HG03103 (cell line): ENCODE data around the gene PLK2.

Source experiments
- ATAC-seq: cut with Tn5 transposase; IDR thresholded peaks from one replicate; pipeline ENCODE4 v1.9.1; 2021; ENCODE audit warnings: low read depth; ENCODE audit not compliant: unreplicated experiment

PLK2 gene

DNA sequence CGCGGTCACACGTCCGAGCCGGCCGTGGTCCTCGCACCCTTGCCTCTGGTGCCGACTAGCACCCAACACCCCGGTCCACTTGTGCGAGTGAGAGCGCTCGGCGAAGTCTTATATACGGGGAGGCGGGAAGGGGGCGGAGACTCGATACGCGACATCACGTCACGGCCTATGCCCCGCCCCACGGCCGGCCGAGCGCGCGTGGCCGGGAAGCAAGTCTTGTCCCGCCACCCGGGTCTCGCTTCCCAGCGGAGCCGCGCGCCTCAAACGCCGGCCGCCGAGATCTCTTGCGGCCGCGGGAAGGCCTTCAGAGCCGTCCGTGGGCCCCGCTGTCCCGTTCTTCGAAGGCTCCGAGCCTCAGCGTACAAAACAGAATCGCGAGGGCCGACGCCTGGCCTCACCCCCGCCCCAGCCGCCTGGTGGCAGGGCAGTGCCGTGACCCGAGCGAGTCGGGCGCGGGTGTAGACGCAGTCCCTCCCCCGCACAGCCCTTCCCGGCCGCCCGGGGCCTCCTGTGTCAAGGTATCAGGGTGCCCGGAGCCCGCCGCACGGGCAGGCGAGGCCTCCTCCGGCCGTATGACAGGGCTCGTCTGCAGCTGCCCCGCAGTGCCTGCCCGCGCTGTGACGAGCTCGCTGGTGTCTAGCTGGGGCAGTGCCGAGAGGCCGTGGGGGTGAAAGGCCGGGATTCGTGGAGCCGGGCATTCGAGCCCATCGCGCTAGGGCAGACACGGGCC, at the start of gene PLK2:
TSS of gene PLK2 (minus strand) at position 85 of the 730 bp plus-strand sequence. CDS start 127 bp downstream, outside the sequence.
- ATAC-seq, result peak; percentile 57

DNA sequence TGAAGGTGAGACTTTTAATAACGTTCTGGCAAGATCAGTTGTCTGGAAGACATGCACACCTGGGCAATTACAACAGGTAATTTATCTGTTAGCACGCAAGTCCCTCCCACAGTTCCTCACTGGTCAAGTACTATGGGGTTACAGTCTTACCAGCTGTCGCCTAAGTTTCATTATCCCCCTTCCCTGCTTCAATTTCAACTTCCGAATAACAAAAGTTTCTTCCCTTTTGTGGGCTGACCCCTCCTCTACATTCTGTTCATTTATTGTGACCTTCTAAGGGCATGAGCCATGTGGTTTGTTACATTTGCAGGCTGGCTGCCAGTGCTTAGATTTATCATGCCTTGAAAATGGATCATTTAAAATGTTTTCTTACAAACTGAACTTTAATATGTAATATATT, 47.8 kb upstream of the PLK2 start:
- ATAC-seq, result no peak

DNA sequence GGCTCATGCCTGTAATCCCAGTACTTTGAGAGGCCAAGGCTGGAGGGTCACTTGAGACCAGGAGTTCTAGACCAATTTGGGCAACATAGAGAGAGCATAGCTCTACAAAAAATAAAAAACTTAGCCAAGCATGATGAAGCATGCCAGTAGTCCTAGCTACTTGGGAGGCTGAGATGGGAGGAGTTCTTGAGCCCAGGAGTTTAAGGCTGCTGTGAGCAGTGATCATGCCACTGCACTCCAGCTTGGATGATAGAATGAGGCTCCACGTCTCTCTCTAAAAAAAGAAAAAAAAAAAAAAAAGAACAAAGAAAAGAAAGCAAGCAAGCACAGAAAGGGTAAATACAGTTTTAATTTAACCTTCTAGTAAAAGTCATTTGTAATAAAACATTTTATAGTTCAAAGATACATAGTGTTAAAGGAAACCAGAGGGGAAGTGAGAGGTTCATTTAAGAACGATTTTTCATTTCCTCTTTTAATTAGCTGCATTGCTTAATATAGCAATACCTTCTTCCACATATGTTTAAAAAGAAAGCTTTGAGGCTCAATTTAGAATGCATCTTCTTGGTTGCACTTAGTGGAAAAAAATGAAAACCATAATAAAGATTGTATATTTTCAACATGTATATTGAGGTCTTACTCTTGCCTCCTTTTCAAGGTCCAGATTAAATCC, 46.2 kb upstream of the PLK2 start:
- ATAC-seq, result peak; percentile 69

DNA sequence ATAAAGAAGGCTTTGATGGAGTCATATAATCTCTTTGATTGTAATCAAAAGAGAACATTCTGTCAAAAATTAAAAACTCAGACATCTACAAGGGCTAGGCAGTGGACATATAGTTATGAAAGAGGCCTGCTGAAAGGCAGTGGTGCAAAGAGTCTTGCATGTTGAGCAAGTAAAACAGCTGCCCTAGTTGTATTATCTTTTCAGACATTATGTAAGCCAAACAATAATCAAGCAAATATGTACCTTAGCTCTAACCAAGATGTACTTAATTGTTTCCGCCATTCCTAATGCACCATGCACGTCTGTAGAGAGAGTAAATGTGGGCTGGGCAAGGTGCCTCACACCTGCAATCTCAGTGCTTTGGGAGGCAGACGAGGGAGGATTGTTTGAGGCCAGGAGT, 45.6 kb upstream of the PLK2 start:
- no peak for ATAC-seq

DNA sequence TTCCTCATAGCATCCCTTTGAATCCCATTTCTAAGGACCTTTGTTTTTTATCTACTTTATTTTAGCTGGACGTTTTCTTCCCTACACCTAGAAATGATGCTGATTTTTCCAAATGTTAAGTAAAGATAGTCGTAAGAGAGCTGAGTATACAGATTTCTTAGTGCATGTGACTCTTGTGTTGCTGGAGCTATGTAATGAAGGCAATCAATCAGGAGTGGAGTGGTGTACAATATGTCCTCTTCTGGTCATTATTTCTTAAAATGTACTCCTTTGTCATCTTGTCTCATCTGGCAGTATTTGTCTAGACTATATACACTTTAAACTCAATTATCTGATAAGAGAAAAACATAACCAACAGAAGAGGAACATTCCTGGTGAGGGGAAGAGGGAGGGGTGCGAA, 44.9 kb upstream of the PLK2 start:
- ATAC-seq, result no peak

DNA sequence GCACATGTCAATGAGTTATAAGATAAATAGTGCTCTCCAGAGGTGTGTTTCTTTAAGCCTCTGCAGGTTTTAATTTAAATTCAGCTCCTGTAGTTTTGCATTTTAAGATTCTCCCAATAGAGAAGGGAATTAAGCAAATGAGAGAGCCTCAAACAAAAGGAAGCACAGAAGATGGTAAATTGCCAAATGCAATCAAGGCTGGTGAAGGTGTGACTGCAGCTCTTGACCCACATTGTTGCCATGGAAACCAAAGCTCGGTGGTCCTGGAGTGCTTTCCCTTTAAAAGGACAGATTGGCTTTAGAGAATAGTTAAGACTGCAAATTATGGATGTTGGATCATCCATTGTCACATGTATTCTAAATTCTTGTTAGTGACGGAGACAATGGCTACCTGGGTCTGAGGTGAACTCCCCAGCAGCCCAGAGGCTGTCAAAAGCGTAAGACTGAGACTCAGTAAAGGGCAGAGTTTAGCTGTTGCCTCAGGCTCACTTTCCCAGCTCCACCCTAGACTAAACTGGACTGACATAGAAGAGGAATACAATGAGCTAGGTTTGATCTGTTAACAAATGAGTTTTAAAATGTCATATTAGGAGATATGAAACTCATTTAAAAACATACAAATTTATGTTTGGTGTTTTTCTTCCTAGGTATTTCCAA, 43.6 kb upstream of the PLK2 start:
- no peak for ATAC-seq

DNA sequence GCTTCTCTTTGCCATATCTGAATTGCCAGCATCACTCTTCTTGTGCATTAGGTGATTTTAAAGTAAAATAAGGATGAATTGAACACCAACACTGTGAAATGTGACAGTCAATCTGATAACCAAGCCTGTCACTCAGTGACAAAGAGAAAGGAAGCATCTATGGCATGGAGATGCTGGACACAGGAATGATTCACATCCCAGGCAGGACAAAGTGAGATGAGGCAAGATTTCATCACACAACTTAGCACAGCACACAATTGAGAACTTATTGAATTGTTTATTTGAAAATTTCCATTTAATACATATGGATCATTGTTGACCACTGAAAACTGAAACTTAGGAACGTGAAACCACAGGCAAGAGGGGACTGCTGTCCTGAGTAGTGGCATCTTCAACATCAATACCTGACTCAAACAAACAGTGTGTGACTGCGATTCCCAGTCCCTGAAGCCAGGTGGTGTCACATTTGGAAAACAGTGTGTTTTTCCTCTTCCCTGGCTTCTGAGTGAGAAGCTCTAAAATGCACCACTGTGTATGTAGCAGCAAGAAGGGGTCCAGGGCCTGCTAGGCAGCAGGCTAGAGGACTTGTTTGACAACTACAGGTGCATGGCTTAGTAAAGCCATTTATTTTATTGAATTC, 42.0 kb upstream of the PLK2 start:
- no peak for ATAC-seq

DNA sequence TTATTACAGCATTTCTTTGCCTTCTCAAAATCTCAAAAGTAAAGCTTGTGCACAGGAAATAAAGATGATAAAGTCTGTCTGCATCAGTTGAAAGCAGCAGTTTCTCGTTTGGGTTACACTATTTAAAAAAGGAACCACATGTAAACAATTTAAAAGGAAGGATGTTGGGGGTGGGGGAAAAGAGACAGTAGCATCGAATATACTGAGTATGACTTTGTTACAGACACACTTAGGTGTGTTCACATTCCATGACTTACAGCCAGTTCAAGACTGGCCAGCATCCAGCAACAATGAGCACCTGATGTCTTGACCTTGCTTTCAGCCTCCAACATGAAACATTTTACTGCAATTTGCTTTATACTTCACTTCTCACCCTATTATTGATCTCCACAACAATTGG, 40.1 kb upstream of the PLK2 start:
- no peak for ATAC-seq

DNA sequence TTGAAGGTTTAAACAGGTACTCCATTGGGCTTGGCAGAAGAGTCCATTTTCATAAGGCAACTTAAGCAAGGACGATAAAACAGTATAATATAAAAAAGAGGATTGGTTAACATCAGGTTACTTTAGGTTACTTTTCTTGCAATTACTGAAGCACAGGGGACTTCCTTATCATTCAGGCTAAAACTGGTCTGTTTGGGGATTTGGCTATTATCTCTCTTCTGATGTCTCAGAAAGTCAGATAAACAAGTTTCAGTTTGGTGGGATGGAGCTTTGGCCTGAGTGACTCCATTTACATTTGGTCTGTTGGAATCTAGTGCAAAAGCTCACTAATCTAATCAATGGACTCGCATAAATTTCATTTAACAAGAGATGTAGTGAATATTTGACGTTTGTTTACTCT, 39.3 kb upstream of the PLK2 start:
- ATAC-seq, result no peak

DNA sequence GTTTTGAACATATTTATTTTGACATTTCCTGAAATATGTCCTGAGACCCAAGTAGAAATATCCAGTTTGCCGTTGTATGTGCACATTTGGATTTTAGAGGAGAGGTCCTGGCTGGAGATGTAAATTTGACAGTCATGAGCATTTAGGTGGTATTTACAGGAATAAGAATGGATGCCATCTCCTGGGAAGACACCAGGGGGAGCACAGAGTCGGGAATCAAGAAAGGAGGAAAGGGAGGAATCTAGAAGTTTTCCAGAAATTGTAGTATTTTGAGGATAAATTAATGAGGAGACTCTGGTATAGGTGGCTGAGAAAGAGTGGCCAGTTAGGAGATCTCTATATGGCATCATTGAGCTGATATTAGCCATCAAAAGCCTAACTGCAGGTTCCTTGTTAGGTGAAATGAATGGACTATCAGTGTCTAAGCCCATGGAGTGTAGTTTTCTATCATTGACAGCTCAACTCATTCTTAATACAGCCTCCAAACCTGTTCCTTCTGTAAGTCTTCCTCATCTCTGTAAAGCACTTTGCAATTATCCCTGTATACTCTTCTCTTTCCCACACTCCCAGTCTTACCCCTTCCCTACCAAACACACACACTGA, 38.6 kb upstream of the PLK2 start:
- ATAC-seq, result no peak

DNA sequence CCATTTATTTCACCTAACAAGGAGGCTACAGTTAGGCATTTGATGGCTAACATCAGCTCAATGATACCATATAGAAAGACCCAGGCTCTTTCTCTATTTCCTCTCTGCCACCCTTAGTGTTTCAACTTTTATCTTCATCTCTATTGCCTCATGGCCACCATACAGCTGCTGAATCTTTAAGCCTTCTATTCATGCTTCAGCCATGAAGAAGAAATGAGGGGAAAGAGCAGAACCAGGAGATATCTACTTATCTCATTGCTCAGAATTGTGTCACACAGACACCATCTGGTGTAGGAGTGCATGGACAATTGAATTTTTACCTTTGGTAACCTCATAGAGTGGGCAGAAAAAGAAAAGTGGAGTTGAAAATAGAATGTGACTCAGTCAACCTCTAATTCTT, 38.0 kb upstream of the PLK2 start:
- ATAC-seq, result no peak

DNA sequence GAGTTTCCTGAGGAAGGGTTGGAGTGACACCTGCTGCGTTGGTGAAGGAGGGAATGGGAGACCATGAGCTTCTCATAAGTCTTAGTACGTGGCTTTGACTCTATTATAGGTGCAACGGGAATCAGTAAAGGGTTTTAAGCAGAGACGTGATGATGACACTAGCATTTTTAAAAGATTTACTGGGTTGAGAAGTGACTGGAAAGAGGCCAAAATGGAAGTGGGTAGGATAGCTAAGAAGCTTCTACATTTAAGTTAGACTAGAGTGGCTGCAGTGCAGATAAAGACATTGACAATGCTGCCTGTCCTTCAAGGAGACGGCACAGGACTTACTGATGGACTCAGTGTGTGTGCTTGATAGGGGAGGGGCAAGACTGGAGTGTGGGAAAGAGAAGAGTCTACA, 37.5 kb upstream of the PLK2 start:
- no peak for ATAC-seq

DNA sequence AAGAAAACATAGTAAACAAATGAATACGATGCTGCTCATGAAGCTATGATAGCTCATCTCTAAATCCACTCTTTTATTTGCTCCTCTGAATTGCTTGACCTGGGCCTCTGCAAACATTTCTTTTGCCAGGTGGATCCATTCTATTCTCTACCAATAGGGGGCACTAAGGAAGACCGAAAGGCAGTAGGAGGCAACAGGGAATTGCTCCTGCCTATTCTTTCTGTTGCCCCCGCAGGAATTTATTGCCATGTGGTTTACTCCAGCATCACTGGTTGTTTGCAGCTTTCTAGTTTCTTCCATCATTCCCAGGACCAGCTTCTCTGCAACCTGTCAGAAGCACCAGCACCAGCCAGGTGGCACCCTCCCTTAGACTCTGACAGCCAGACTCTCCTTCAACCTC, 36.6 kb upstream of the PLK2 start:
- no peak for ATAC-seq

DNA sequence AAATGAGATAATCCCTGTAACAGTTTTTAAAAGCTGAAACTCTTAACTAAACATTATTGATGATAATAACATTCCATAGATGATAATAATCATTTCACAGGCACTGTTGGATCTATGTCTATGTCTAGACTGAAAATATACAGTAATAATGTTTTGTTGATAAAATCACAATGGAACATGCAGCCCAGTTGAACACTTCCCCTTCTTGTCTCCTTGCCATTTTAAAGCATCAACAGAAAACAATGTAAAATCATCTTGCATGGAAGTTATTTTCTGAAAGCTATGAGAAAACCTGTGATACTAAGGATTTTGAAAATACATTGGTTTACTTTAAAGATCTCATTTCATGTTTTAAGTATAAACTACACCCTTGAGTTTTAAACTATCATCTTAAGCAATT, 33.3 kb upstream of the PLK2 start:
- no peak for ATAC-seq

DNA sequence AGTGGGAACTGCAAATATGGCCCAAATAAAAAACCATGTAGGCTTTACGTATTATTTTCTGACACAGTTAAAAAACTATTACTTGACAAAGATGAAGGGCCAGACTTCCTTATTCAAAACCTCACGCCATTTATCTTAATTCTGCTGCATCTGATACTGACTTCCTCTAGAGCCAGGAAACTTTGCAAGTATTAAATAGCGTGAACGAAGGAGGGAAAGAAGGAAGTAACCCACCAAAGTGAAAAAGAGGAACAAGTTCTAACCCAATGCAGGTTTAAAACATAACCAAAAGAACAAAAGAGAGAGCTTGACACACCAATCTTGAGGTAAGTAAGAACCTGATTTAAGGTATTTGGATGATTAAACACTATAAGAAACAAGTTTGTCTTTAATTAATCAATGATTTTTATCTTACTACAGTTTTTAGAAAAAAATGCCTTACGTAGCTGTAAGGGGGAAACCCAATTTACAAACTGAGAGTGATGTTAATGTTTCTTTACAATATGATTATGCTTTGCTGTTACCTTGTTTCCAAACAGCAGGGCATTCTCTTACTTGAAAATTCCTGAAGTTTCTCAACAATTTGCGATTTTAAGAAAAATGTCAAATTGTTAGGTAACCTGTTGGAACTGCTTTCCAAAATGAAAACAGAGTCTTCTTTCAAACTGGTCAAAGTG, 31.5 kb upstream of the PLK2 start, which contains the start of gene GAPT:
TSS of gene GAPT (plus strand) at position 220 of the 677 bp plus-strand sequence. CDS start 3,102 bp downstream, outside the sequence.
- ATAC-seq, result peak; percentile 93

DNA sequence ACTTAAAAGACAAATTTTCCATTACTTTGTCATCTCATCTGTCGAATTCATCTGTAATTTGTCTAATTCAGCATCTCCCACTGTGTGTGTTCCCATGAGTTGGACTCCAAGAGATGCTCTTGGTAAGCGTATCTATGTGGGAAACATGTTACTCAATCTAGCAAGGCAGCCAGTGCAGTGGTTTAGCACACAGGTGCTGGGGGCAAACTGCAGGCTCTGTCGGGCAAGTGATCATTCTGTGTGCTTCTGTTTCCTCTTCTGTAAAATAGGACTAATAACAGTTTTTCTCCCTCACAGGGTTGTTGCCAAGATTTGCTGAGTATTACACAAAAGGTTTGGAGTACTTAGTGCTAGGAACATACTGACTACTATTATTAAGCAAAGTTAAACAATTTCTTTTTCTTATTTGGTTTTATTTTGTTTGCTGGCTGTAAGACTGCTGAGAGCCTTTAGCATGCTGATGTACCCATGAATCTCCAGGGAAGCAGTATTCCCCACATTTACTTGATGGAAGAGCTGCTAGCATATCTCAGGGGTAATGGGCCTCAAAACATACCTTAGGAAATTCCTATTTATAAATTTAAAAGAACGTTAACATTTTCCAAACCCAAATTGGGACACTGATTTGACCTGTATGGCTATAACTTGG, 30.6 kb upstream of the PLK2 start:
- ATAC-seq, result no peak

DNA sequence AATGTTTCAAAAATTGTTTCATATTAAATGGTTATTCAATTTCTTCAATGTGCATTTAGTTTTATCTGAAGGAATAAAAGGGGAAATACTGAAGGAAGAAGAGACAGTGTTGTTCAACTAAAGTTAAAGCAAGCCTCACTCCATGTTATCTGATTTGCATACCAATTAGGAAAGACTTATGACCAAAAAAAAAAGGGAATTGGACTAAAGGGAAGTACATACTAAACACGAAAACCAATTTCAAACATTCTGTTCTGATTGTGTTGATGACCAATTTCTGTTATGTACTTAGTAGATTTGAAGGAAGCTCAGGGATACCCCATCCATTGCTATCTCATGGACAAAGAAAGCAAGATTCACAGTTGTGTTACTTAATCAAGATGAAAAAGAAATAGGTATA, 26.4 kb upstream of the PLK2 start:
- no peak for ATAC-seq

DNA sequence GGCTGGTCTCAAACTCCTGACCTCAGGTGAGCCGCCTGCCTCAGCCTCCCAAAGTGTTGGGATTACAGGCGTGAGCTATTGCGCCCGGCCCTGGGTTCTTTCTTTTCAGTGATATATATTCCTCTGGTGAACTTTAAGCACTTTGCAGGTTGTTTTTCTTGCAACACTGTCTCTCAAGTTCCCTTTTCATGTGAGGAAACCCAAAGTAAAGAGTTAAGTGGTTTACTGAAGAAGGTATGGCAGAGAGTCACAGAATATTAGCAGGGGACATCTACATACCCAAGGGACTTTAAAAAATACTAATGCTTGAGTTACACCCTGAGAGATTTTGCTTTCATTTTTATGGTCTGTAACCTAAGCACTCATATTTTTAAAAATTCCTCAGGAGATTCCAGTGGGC, 24.6 kb upstream of the PLK2 start:
- ATAC-seq, result no peak

DNA sequence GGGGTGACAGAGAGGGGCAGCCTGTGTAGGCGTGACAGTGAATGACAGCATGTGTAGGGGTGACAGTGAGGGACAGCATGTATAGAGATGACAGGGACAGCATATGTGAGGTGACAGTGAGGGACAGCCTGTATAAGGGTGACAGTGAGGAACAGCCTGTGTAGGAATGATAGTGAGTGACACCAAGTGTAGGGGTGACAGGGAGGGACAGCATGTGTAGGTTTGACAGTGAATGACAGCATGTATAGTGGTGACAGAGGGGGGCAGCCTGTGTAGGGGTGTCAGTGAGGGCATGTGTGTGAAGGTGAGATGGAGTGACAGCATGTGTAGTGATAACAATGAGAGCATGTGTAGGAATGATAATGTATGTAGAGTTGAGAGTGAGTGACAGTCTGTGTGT, 22.6 kb upstream of the PLK2 start:
- ATAC-seq, result no peak

DNA sequence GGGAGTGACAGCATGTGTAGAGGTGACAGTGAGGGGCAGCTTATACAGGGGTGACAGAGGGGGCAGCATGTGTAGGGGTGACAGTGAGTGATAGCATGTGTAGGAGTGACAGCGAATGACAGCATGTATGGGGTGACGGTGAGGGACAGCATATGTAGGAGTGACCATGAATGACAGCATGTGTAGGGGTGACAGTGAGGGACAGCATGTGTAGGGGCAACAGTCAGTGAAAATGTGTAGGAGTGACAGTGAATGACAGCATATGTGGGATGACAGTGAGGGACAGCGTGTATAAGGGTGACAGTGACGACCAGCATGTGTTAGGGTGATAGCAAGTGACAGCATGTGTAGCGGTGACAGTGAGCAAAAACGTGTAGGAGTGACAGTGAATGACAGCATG, 21.9 kb upstream of the PLK2 start:
- ATAC-seq, result no peak
